Astrocyte (in vitro differentiated cells and primary cell): Measurements from ENCODE around the gene TLE2. TPM values are rescaled to one million over a fixed set of nuclear protein-coding genes. Genes with fewer than 3 reads are reported as not detected.
"Not testable (repeated sequence)": the region's sequence is repeated elsewhere in the genome, so short reads cannot be mapped to it uniquely, and the experiment has no call there.

Experiments
- DNase-seq: peaks from one replicate; pipeline ENCODE4 v3.0.0-alpha.2; 2010; ENCODE audit warnings: low read depth
- FAIRE-seq: peaks from 2 replicates; lab custom pipeline; 2011; peaks lifted over from hg19 to GRCh38; lab: Jason Lieb, UNC
- H2AFZ ChIP-seq: 2 replicates; pipeline ENCODE4 v1.6.0; 2012; ENCODE audit warnings: low read depth, low read length, inconsistent platforms
- H3K27ac ChIP-seq: 2 replicates; pipeline ENCODE4 v1.5.1; 2011; ENCODE audit warnings: low read depth, low read length, inconsistent platforms
- H3K27me3 ChIP-seq: 2 replicates; pipeline ENCODE4 v1.6.0; 2011; ENCODE audit warnings: low read length, inconsistent platforms; ENCODE audit not compliant: insufficient read depth
- H3K36me3 ChIP-seq: 2 replicates; pipeline ENCODE4 v1.5.1; 2011; ENCODE audit warnings: low read length, inconsistent platforms; ENCODE audit not compliant: insufficient read depth
- H3K4me1 ChIP-seq: 2 replicates; pipeline ENCODE4 v1.5.1; 2011; ENCODE audit warnings: low read length, inconsistent platforms; ENCODE audit not compliant: insufficient read depth
- H3K4me2 ChIP-seq: 2 replicates; pipeline ENCODE4 v1.6.0; 2012; ENCODE audit warnings: low read length, inconsistent platforms
- H3K4me3 ChIP-seq: 2 replicates; pipeline ENCODE4 v1.5.1; 2011; ENCODE audit warnings: low read depth, mild to moderate bottlenecking, low read length, inconsistent platforms; ENCODE audit not compliant: insufficient read depth
- H3K79me2 ChIP-seq: 2 replicates; pipeline ENCODE4 v1.6.0; 2012; ENCODE audit warnings: mild to moderate bottlenecking, low read length, inconsistent platforms; ENCODE audit not compliant: insufficient read depth
- H3K9ac ChIP-seq: 2 replicates; pipeline ENCODE4 v1.6.0; 2012; ENCODE audit warnings: mild to moderate bottlenecking, low read length, inconsistent platforms
- H3K9me3 ChIP-seq: 2 replicates; pipeline ENCODE4 v1.5.1; 2012; ENCODE audit warnings: low read depth, mild to moderate bottlenecking, low read length, inconsistent platforms; ENCODE audit not compliant: insufficient read depth
- H4K20me1 ChIP-seq: 2 replicates; pipeline ENCODE4 v1.6.0; 2012; ENCODE audit warnings: low read length, inconsistent platforms; ENCODE audit not compliant: insufficient read depth
- H3K27ac Mint-ChIP-seq: one replicate; pipeline ENCODE4 v1.8.0; 2021; ENCODE audit warnings: mild to moderate bottlenecking, mixed read lengths; ENCODE audit not compliant: unreplicated experiment
- H3K27me3 Mint-ChIP-seq: one replicate; pipeline ENCODE4 v1.8.0; 2021; ENCODE audit warnings: low read depth, mixed read lengths; ENCODE audit not compliant: unreplicated experiment
- H3K36me3 Mint-ChIP-seq: one replicate; pipeline ENCODE4 v1.8.0; 2021; ENCODE audit warnings: low read depth, mixed read lengths; ENCODE audit not compliant: unreplicated experiment
- H3K4me1 Mint-ChIP-seq: one replicate; pipeline ENCODE4 v1.8.0; 2021; ENCODE audit warnings: low read depth, mixed read lengths; ENCODE audit not compliant: unreplicated experiment
- H3K4me3 Mint-ChIP-seq: one replicate; pipeline ENCODE4 v1.8.0; 2021; ENCODE audit warnings: mild to moderate bottlenecking, moderate library complexity, mixed read lengths; ENCODE audit not compliant: unreplicated experiment
- H3K9me3 Mint-ChIP-seq: one replicate; pipeline ENCODE4 v1.8.0; 2021; ENCODE audit warnings: mild to moderate bottlenecking, mixed read lengths; ENCODE audit not compliant: unreplicated experiment
- EZH2 ChIP-seq: IDR thresholded peaks from 2 replicates; pipeline ENCODE4 v1.6.1; 2012; ENCODE audit warnings: mild to moderate bottlenecking, low read length, inconsistent platforms; ENCODE audit not compliant: insufficient read depth
- total RNA-seq: library from RNA; stranded (reverse); gene quantifications from 2 replicates; pipeline ENCODE4 v1.2.1, GENCODE V29; 2021
- TF ChIP-seq, protein P1 (sequence below): IDR thresholded peaks from 2 replicates; pipeline ENCODE4 v1.5.1; 2011; ENCODE audit warnings: low read depth, mild to moderate bottlenecking, inconsistent platforms, low read length, moderate library complexity; ENCODE audit not compliant: insufficient read depth

The TLE2 gene
- total RNA-seq, 1 donor from 2014 or later = 0.79 TPM

DNA sequence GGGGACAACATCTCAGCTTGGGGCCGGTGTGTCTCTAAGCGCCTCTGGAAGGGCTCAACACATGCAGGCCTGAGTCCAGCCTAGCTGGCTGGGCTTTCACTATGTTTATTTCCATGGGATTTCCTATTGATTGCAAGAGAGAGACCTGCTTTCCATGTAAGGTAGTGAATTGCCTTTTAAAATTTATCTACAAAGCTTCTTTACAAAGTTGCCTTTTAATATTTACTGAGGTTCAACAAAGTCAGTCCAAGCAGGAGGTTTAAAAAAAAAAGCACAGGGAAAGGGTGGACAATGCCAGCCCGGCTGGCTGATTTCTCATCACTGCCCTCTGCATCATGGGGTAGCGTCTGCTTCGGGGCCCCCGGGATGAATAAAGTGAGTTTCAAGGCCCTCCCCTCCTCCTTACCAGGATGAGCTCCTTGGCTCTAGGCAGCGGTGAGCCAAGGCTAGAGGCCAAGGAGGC is 15.8 kb downstream of the TLE2 start:
- DNase-seq = no peak
- Mint-ChIP-seq H3K27ac (no peak overlapping the region), H3K27me3 (peaks cover 67% of the 10 kb centered on the region), H3K4me1 (no peaks in the 10 kb centered on the region), H3K9me3 (peaks cover 2% of the 10 kb centered on the region), H3K36me3 (no peaks in the 10 kb centered on the region), H3K4me3 (no peak overlapping the region)
- no peaks in the 10 kb centered on the region for H4K20me1 ChIP-seq
- H3K27ac ChIP-seq = no peak overlapping the region
- no peak overlapping the region for H3K9ac ChIP-seq
- H3K4me2 ChIP-seq = no peak overlapping the region
- no peaks in the 10 kb centered on the region for H3K9me3 ChIP-seq
- H3K27me3 ChIP-seq = peaks cover 9% of the 10 kb centered on the region
- H2AFZ ChIP-seq = no peak overlapping the region
- no peaks in the 10 kb centered on the region for H3K36me3 ChIP-seq
- H3K4me1 ChIP-seq = no peaks in the 10 kb centered on the region
- FAIRE-seq = no peak
- H3K4me3 ChIP-seq = no peak overlapping the region
- no peak for TF ChIP-seq EZH2
- TF ChIP-seq, protein P1, sequence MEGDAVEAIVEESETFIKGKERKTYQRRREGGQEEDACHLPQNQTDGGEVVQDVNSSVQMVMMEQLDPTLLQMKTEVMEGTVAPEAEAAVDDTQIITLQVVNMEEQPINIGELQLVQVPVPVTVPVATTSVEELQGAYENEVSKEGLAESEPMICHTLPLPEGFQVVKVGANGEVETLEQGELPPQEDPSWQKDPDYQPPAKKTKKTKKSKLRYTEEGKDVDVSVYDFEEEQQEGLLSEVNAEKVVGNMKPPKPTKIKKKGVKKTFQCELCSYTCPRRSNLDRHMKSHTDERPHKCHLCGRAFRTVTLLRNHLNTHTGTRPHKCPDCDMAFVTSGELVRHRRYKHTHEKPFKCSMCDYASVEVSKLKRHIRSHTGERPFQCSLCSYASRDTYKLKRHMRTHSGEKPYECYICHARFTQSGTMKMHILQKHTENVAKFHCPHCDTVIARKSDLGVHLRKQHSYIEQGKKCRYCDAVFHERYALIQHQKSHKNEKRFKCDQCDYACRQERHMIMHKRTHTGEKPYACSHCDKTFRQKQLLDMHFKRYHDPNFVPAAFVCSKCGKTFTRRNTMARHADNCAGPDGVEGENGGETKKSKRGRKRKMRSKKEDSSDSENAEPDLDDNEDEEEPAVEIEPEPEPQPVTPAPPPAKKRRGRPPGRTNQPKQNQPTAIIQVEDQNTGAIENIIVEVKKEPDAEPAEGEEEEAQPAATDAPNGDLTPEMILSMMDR = no peak
- H3K79me2 ChIP-seq = no peaks in the 10 kb centered on the region

DNA sequence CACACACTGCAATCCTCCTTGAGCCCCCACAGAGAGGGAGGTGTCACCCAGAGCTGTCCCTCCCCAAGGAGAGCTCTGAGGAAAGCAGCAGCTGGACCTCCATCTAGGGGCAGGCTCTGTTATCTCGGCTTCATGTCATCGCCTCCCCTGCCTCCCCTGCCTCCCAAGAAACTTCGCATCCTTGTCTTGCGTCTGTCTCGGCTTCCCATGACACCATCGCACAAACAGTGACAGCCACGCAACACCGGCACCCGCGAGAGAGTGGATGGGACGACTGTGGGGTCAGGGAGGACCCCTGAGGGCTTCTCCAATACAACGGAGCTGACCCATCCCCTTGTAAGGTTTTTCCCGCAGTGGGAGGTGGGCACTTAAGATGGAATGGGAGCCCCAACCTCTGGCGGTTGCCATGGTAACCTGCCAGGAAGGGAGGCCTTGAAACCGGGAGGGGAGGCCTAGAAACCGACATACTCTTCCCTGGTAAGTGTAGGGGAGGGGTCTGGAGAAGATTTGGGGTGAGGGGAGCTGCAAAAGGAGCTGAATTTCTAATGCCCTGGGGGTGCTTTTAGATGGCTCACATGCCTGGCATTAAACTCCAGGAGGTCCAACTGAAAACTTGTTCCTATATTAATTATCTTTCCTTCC is 16.3 kb downstream of the TLE2 start:
- Mint-ChIP-seq H3K9me3 (peaks cover 2% of the 10 kb centered on the region), H3K27me3 (peaks cover 70% of the 10 kb centered on the region), H3K4me3 (no peak overlapping the region), H3K4me1 (no peaks in the 10 kb centered on the region), H3K27ac (no peak overlapping the region), H3K36me3 (no peaks in the 10 kb centered on the region)
- no peak for DNase-seq
- H2AFZ ChIP-seq = no peak overlapping the region
- FAIRE-seq = no peak
- no peaks in the 10 kb centered on the region for H3K9me3 ChIP-seq
- no peak overlapping the region for H3K4me3 ChIP-seq
- no peak overlapping the region for H3K4me2 ChIP-seq
- H3K79me2 ChIP-seq = no peaks in the 10 kb centered on the region
- no peaks in the 10 kb centered on the region for H3K4me1 ChIP-seq
- no peaks in the 10 kb centered on the region for H4K20me1 ChIP-seq
- H3K36me3 ChIP-seq = no peaks in the 10 kb centered on the region
- peaks cover 9% of the 10 kb centered on the region for H3K27me3 ChIP-seq
- no peak overlapping the region for H3K27ac ChIP-seq
- no peak overlapping the region for H3K9ac ChIP-seq
- TF ChIP-seq, protein P1 = no peak
- no peak for TF ChIP-seq EZH2

DNA sequence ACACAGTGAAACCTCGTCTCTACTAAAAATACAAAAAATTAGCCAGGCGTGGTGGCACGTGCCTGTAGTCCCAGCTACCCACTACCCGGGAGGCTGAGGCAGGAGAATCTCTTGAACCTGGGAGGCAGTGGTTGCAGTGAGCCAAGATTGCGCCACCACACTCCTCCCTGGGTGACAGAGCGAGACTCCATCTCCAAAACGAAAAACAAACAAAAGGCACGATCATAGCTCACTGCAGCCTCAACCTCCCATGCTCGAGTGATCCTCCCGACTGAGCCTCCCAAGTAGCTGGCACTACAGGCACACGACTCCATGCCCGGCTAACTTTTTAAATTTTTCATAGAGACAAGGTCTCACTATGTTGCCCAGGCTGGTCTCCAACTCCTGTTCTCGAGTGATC is 17.0 kb downstream of the TLE2 start:
- H2AFZ ChIP-seq, H3K9ac ChIP-seq, H3K27ac ChIP-seq, H3K4me1 Mint-ChIP-seq, FAIRE-seq, H3K9me3 Mint-ChIP-seq, H3K9me3 ChIP-seq, DNase-seq, H3K27me3 ChIP-seq, H3K4me3 ChIP-seq, H4K20me1 ChIP-seq, H3K36me3 ChIP-seq, H3K36me3 Mint-ChIP-seq, H3K79me2 ChIP-seq, H3K4me1 ChIP-seq, H3K4me3 Mint-ChIP-seq, H3K27ac Mint-ChIP-seq, H3K4me2 ChIP-seq: not testable (repeated sequence)
- peaks cover 67% of the 10 kb centered on the region for H3K27me3 Mint-ChIP-seq
